ENCODE measurements around the gene ELP4.

- TF ChIP-seq ZNF837 (tag by site-specific recombination; IDR thresholded peaks at IDR 0.05), result no peak
- no peak for TF ChIP-seq ZNF561 (tag by site-specific recombination; IDR thresholded peaks at IDR 0.05; ENCODE audit: borderline replicate concordance)
- no peak for TF ChIP-seq CTCF (tag by site-specific recombination; IDR thresholded peaks at IDR 0.05)
Measured at GRCh38 chr11:31802609-31802989, 293.0 kb downstream of the ELP4 start.

Data from HEK293 (cell line).